OCI-LY7 (cell line): ENCODE measurements around the gene GADD45B. TPM values are rescaled to one million over a fixed set of nuclear protein-coding genes. Genes with fewer than 3 reads are reported as not detected.
A peak's percentile ranks its signal among the peaks of the same experiment; 100 is the strongest.

Source experiments
- BruUV-seq: library from RNA; stranded (reverse); fragments of 400-500 nt; replicated peaks from 2 replicates; lab custom pipeline; 2021; lab: Mats Ljungman, UMichigan
- CTCF ChIA-PET: fragments of 300-600 bp; sonication (Branson Sonifier 250); formaldehyde crosslinking; loops from one replicate; lab custom pipeline; 2022; ENCODE audit warnings: antibody characterized with exemption; ENCODE audit not compliant: unreplicated experiment; lab: Charles Lee
- POLR2A ChIA-PET: fragments of 300-600 bp; sonication (Branson Sonifier 250); formaldehyde crosslinking; loops from one replicate; lab custom pipeline; 2022; ENCODE audit warnings: antibody characterized with exemption; lab: Charles Lee
- DNase-seq: peaks from one replicate; pipeline ENCODE4 v3.0.0-alpha.2; 2015; ENCODE audit warnings: low spot score
- H2AFZ ChIP-seq: fragments of 200-600 bp; sonication (generic), shearing (Covaris generic); 2 replicates; pipeline ENCODE4 v1.6.1; 2014; ENCODE audit warnings: mild to moderate bottlenecking, antibody characterized with exemption, low read length, moderate library complexity
- H3K27ac ChIP-seq: fragments of 200-600 bp; sonication (generic); 2 replicates; pipeline ENCODE4 v1.5.1; 2014; ENCODE audit warnings: mixed run types, low read depth, mild to moderate bottlenecking, moderate library complexity, low read length, inconsistent platforms; ENCODE audit not compliant: poor library complexity, severe bottlenecking
- H3K36me3 ChIP-seq: fragments of 200-600 bp; sonication (generic); 2 replicates; pipeline ENCODE4 v1.6.1; 2014; ENCODE audit warnings: mild to moderate bottlenecking, antibody characterized with exemption, low read length, moderate library complexity, mixed read lengths; ENCODE audit not compliant: insufficient read depth
- H3K4me1 ChIP-seq: fragments of 200-600 bp; sonication (generic); 2 replicates; pipeline ENCODE4 v1.5.1; 2014; ENCODE audit warnings: mild to moderate bottlenecking, low read length; ENCODE audit not compliant: insufficient read depth, poor library complexity, severe bottlenecking
- H3K4me2 ChIP-seq: fragments of 200-600 bp; sonication (generic); 2 replicates; pipeline ENCODE4 v1.6.1; 2014; ENCODE audit warnings: mild to moderate bottlenecking, low read length
- H3K4me3 ChIP-seq: fragments of 200-600 bp; sonication (generic); 2 replicates; pipeline ENCODE4 v1.5.1; 2014; ENCODE audit warnings: mild to moderate bottlenecking, low read depth, low read length; ENCODE audit not compliant: poor library complexity, severe bottlenecking
- H3K79me2 ChIP-seq: fragments of 200-600 bp; sonication (generic); 2 replicates; pipeline ENCODE4 v1.6.1; 2016; ENCODE audit warnings: low read depth, mild to moderate bottlenecking, low read length, moderate library complexity, mixed read lengths; ENCODE audit not compliant: insufficient read depth
- H3K9me2 ChIP-seq: fragments of 200-600 bp; sonication (generic); 2 replicates; pipeline ENCODE4 v1.6.1; 2016; ENCODE audit warnings: mild to moderate bottlenecking, low read length, mixed read lengths; ENCODE audit not compliant: insufficient read depth
- H3K9me3 ChIP-seq: fragments of 200-600 bp; sonication (generic); 2 replicates; pipeline ENCODE4 v1.6.1; 2014; ENCODE audit warnings: mild to moderate bottlenecking, mixed run types, low read length, mixed read lengths
- H4K20me1 ChIP-seq: fragments of 200-600 bp; sonication (generic); 2 replicates; pipeline ENCODE4 v1.6.1; 2014; ENCODE audit warnings: mild to moderate bottlenecking, antibody characterized with exemption, low read length, moderate library complexity, mixed read lengths; ENCODE audit not compliant: insufficient read depth
- CTCF ChIP-seq: fragments of 200-600 bp; sonication (generic); conservative IDR thresholded peaks from 2 replicates; pipeline ENCODE4 v1.5.1; 2014; ENCODE audit warnings: mild to moderate bottlenecking, antibody characterized with exemption, low read length, moderate library complexity, mixed read lengths
- EZH2phosphoT487 ChIP-seq: fragments of 200-600 bp; sonication (generic); IDR thresholded peaks from 2 replicates; pipeline ENCODE4 v1.6.1; 2018; ENCODE audit warnings: low read depth, borderline replicate concordance, mild to moderate bottlenecking, mixed run types, antibody characterized with exemption, low read length, moderate library complexity, mixed read lengths
- intact Hi-C: fragments of 100-400 bp; cut with micrococcal nuclease; formaldehyde crosslinking; loops from one replicate; pipeline ENCODE4 v1.10.0; 2022; ENCODE audit not compliant: unreplicated experiment
- total RNA-seq, 2 experiments: library from RNA; depleted of rRNA in 1 of 2; stranded (reverse); fragments of >200 nt in 1 of 2; shearing (Covaris generic) in 1 of 2; gene quantifications; 2 replicates each; pipeline ENCODE4 v1.2.3, GENCODE V29; 2014 to 2022

The GADD45B gene
- total RNA-seq, 2 experiments from 2014 or later = 40.5 to 98.4 TPM

- H4K20me1 ChIP-seq = 0 out of 2 replicates have a peak, but pooled peaks cover 4% of the 10 kb centered on the region
- peaks cover 17% of the 10 kb centered on the region for H3K36me3 ChIP-seq
- BruUV-seq = TSS peak; percentile 96
- no peaks in the 10 kb centered on the region for H3K9me2 ChIP-seq
- H3K79me2 ChIP-seq = peaks cover 29% of the 10 kb centered on the region
- CTCF ChIA-PET = interaction anchor here (0.6 to 2.4 kb wide), 8 partner anchors 8 to 148 kb away, joined by 3 to 38 read pairs (median 4); no protein-coding TSS in a partner anchor
- POLR2A ChIA-PET = interaction anchor here (0.7 to 3.7 kb wide), 23 partner anchors 8 to 498 kb away, joined by 3 to 72 read pairs (median 4); partner anchors contain the start of gene GNG7
- DNase-seq = peak; percentile 59
- H2AFZ ChIP-seq = no peak overlapping the region
- TF ChIP-seq EZH2phosphoT487 (no peak), CTCF (no peak)
- H3K4me1 ChIP-seq = peaks cover 40% of the 10 kb centered on the region
- H3K9me3 ChIP-seq = no peaks in the 10 kb centered on the region
- H3K27ac ChIP-seq = peak overlapping the region; percentile 91
- intact Hi-C loops = loop anchor here (5.0 to 10.0 kb wide), 2 partner anchors 86 to 268 kb away; partner anchors contain the start of gene SLC39A3
- peak overlapping the region; percentile 76 for H3K4me2 ChIP-seq
- H3K4me3 ChIP-seq = peak overlapping the region; percentile 97
Measured at GRCh38 chr19:2476451-2477140, 669 bp downstream of the GADD45B start.

GRCh38 chr19:2477141-2477710, 1.3 kb downstream of the GADD45B start:
- peaks cover 40% of the 10 kb centered on the region for H3K4me1 ChIP-seq
- ChIA-PET POLR2A (interaction anchor here (0.6 to 3.7 kb wide), 10 partner anchors 7 to 1077 kb away, joined by 3 to 72 read pairs (median 6); no protein-coding TSS in a partner anchor), CTCF (interaction anchor here (0.6 to 2.4 kb wide), 4 partner anchors 76 to 147 kb away, joined by 3 to 38 read pairs (median 6); no protein-coding TSS in a partner anchor)
- peaks cover 17% of the 10 kb centered on the region for H3K36me3 ChIP-seq
- H3K9me2 ChIP-seq = no peaks in the 10 kb centered on the region
- peak; percentile 33 for DNase-seq
- H3K9me3 ChIP-seq = no peaks in the 10 kb centered on the region
- no peak overlapping the region for H2AFZ ChIP-seq
- H4K20me1 ChIP-seq = 0 out of 2 replicates have a peak, but pooled peaks cover 4% of the 10 kb centered on the region
- H3K4me2 ChIP-seq = peak overlapping the region; percentile 76
- peak overlapping the region; percentile 91 for H3K27ac ChIP-seq
- peak overlapping the region; percentile 97 for H3K4me3 ChIP-seq
- H3K79me2 ChIP-seq = peaks cover 29% of the 10 kb centered on the region
- intact Hi-C loops = loop anchor here (5.0 to 10.0 kb wide), 2 partner anchors 85 to 268 kb away; partner anchors contain the start of gene SLC39A3
- no TSS peak for BruUV-seq
- TF ChIP-seq CTCF (no peak), EZH2phosphoT487 (no peak)
